PFSK-1 (cell line): Measurements from ENCODE around the gene PTPRT.

Source experiments
- FOXP2 ChIP-seq: optimal IDR thresholded peaks from 2 replicates; pipeline ENCODE3; 2011; ENCODE audit warnings: borderline replicate concordance, control low read depth, inconsistent platforms; ENCODE audit not compliant: insufficient read depth; ENCODE audit errors: extremely low read length, extremely low read depth
- POLR2AphosphoS5 ChIP-seq: IDR thresholded peaks from 2 replicates; pipeline ENCODE4 v1.6.1; 2012; ENCODE audit warnings: low read depth, mild to moderate bottlenecking, control low read depth, low read length, moderate library complexity
- SIN3A ChIP-seq: IDR thresholded peaks from 2 replicates; pipeline ENCODE4 v1.6.1; 2012; ENCODE audit warnings: mild to moderate bottlenecking, low read length, moderate library complexity, borderline replicate concordance; ENCODE audit not compliant: insufficient read depth
- TAF1 ChIP-seq: IDR thresholded peaks from 2 replicates; pipeline ENCODE4 v1.6.1; 2012; ENCODE audit warnings: low read length, control low read depth, borderline replicate concordance; ENCODE audit not compliant: insufficient read depth
- TF ChIP-seq, protein P1 (sequence below), 2 experiments: IDR thresholded peaks; 2 replicates each; pipeline versions ENCODE4 v1.6.1 to v1.8.0; 2011 to 2012; ENCODE audit warnings: low read depth in 2 of 2, low read length in 2 of 2, control low read depth in 1 of 2, inconsistent platforms in 1 of 2, mild to moderate bottlenecking in 1 of 2, moderate library complexity in 1 of 2; ENCODE audit not compliant: insufficient read depth in 1 of 2

Gene PTPRT

GRCh38 chr20:42595625-42596024, 594.1 kb downstream of the PTPRT start:
- TF ChIP-seq, protein P1, sequence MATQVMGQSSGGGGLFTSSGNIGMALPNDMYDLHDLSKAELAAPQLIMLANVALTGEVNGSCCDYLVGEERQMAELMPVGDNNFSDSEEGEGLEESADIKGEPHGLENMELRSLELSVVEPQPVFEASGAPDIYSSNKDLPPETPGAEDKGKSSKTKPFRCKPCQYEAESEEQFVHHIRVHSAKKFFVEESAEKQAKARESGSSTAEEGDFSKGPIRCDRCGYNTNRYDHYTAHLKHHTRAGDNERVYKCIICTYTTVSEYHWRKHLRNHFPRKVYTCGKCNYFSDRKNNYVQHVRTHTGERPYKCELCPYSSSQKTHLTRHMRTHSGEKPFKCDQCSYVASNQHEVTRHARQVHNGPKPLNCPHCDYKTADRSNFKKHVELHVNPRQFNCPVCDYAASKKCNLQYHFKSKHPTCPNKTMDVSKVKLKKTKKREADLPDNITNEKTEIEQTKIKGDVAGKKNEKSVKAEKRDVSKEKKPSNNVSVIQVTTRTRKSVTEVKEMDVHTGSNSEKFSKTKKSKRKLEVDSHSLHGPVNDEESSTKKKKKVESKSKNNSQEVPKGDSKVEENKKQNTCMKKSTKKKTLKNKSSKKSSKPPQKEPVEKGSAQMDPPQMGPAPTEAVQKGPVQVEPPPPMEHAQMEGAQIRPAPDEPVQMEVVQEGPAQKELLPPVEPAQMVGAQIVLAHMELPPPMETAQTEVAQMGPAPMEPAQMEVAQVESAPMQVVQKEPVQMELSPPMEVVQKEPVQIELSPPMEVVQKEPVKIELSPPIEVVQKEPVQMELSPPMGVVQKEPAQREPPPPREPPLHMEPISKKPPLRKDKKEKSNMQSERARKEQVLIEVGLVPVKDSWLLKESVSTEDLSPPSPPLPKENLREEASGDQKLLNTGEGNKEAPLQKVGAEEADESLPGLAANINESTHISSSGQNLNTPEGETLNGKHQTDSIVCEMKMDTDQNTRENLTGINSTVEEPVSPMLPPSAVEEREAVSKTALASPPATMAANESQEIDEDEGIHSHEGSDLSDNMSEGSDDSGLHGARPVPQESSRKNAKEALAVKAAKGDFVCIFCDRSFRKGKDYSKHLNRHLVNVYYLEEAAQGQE (IDR thresholded peaks at IDR 0.05; ENCODE audit: insufficient read depth in 1 of 2, low read depth in 2 of 2, low read length in 2 of 2): no peak

DNA sequence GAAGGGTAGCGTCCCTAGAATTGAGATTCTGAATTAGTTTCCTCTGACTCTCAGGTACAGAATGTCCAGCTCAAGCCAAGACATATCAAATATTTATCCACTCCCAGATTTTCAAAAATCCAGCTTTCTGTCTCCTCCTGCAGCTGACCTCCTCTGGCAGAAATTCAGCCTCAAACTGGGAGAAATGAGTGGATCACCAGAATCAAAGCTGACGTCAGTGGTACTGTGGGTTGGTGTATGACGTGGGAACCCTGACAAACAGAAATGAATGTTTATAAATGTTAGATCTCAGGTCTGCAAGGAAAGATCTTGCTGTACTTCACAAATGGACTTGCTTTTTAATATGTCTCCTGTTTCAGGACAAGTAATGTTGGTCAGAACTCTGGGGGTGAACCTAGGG, 595.0 kb downstream of the PTPRT start:
- TF ChIP-seq TAF1 (no peak), SIN3A (no peak), POLR2AphosphoS5 (no peak), FOXP2 (no peak)
- TF ChIP-seq, protein P1 (IDR thresholded peaks at IDR 0.05; ENCODE audit: insufficient read depth in 1 of 2, low read depth in 2 of 2, low read length in 2 of 2): no peak

DNA sequence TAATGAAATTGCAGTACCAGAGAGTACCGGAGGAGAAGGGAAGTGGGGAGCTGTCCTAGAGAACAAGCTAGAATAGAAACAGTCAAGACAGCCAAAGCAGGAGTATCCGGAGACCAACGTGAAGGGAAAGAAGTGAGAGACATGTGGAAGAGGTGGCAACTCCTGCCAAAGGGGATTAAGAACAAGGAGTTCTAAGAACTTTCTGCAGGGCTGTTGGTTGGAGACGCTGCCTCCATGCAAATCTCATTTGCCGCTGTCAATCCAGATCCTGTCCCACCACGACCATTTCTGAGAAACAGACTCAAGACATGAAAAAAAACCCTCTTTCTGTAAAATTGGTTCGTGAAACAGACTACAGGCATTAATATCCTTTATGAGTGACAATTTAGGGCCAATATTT, 595.7 kb downstream of the PTPRT start:
- no peak for TF ChIP-seq SIN3A
- TF ChIP-seq TAF1: no peak
- TF ChIP-seq, protein P1 (IDR thresholded peaks at IDR 0.05; ENCODE audit: insufficient read depth in 1 of 2, low read depth in 2 of 2, low read length in 2 of 2): no peak
- TF ChIP-seq FOXP2: no peak

- no peak for TF ChIP-seq TAF1
Measured at GRCh38 chr20:42589976-42590639, 599.6 kb downstream of the PTPRT start.

GRCh38 chr20:42588847-42589246, 600.9 kb downstream of the PTPRT start:
- TF ChIP-seq FOXP2: no peak
- TF ChIP-seq POLR2AphosphoS5: no peak
- TF ChIP-seq SIN3A: no peak
- TF ChIP-seq, protein P1 (IDR thresholded peaks at IDR 0.05; ENCODE audit: insufficient read depth in 1 of 2, low read depth in 2 of 2, low read length in 2 of 2): no peak
- TF ChIP-seq TAF1: no peak
